Renal cortex interstitium (tissue), 3 donors: ENCODE measurements around the gene OR6F1. TPM values are rescaled to one million over a fixed set of nuclear protein-coding genes. Genes with fewer than 3 reads are reported as not detected.

Source experiments
- polyA plus RNA-seq, 3 donors: library from polyadenylated mRNA; unstranded; fragments of 120-200 nt; gene quantifications; one replicate each; pipeline ENCODE4 v1.2.1, GENCODE V29; 2013; ENCODE audit not compliant: insufficient read length in 3 of 3

Gene OR6F1
- polyA plus RNA-seq, 3 donors, result not detected

Other genes with a start within 250 kb of the OR6F1 start
- 1 to 10 TPM in 1 of 3 donors, under 1 TPM in 2; 0.27 to 1.0 (median 0.44) TPM for gene OR2C3, start 180.2 kb downstream of the OR6F1 start, polyA plus RNA-seq
- 1 to 10 TPM in 1 of 3 donors, under 1 TPM in 2; 0.44 to 1.5 (median 0.55) TPM for gene GCSAML, start 167.5 kb downstream of the OR6F1 start, polyA plus RNA-seq
- gene OR2G2, start 128.3 kb downstream of the OR6F1 start, polyA plus RNA-seq, result not detected
- not detected for gene OR2G3, start 111.1 kb downstream of the OR6F1 start, polyA plus RNA-seq
- gene OR13G1, start 36.9 kb downstream of the OR6F1 start, polyA plus RNA-seq, result not detected
- not detected for gene OR14K1, start 22.0 kb upstream of the OR6F1 start, polyA plus RNA-seq
- not detected for gene OR14A2, start 31.5 kb upstream of the OR6F1 start, polyA plus RNA-seq
- gene OR1C1, start 43.9 kb upstream of the OR6F1 start, polyA plus RNA-seq, result not detected
- gene OR14A16, start 107.5 kb upstream of the OR6F1 start, polyA plus RNA-seq, result not detected
- gene OR11L1, start 125.2 kb upstream of the OR6F1 start, polyA plus RNA-seq, result not detected
- gene TRIM58, start 140.5 kb upstream of the OR6F1 start, polyA plus RNA-seq, result 1 to 10 TPM; 1.1 to 2.2 (median 1.3) TPM
- under 1 TPM; 0.21 to 0.54 (median 0.22) TPM for gene OR2W3, start 178.9 kb upstream of the OR6F1 start, polyA plus RNA-seq
- not detected for gene OR2T8, start 203.6 kb upstream of the OR6F1 start, polyA plus RNA-seq
- gene OR2AJ1, start 208.2 kb upstream of the OR6F1 start, polyA plus RNA-seq, result not detected
- gene OR2L8, start 232.2 kb upstream of the OR6F1 start, polyA plus RNA-seq, result not detected
- not detected for gene OR2AK2, start 248.6 kb upstream of the OR6F1 start, polyA plus RNA-seq